Measurements from ENCODE around the gene MVB12B.
"Not testable (repeated sequence)": the region's sequence is repeated elsewhere in the genome, so short reads cannot be mapped to it uniquely, and the experiment has no call there.

- TF ChIP-seq EZH2phosphoT487 (IDR thresholded peaks at IDR 0.05; ENCODE audit: low read depth); CTCF (IDR thresholded peaks at IDR 0.05; ENCODE audit: low read depth, low read length): not testable (repeated sequence)
These were observed 213.8 kb downstream of the MVB12B start for GRCh38 chr9:126540398-126540797.

Measured in OCI-LY3 (cell line).